ENCODE results near the gene TTC24. TPM values are rescaled to one million over a fixed set of nuclear protein-coding genes. Genes with fewer than 3 reads are reported as not detected.
A peak's percentile ranks its signal among the peaks of the same experiment; 100 is the strongest.

The TTC24 gene
- total and polyA plus RNA-seq, 7 donors, result 2.6 TPM; not detected in 6

DNA sequence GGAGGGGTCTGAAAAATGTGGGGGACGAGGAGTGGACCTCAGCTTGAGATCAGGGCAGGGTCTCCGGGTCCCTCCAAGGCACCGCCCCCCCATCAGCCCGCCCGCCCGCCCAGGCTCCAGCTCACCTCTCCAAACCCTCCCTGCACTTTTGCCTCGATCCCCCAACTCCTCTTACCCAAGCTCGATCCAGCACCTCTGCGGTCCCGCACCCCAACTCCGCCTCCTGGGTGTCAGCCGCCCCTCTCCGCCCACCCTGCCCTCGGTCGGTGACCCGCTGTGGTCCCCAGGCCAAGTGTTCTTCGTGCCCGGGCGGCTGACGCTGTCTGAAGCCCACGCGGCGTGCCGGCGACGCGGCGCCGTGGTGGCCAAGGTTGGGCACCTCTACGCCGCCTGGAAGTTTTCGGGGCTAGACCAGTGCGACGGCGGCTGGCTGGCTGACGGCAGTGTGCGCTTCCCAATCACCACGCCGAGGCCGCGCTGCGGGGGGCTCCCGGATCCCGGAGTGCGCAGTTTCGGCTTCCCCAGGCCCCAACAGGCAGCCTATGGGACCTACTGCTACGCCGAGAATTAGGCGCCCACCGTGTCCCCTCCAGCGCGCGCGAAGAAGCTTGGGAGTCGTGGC is 45.4 kb downstream of the TTC24 start:
- H3K27ac ChIP-seq, result peak overlapping the region in 3 of 4 donors; percentile 11 to 51 (median 28)
- DNase-seq, result no peak
- H3K9me3 ChIP-seq, result no peaks in the 10 kb centered on the region
- no peaks in the 10 kb centered on the region for H3K36me3 ChIP-seq
- WGBS, 2 donors, result 2 to 5% methylated on average over 55 of the region's 55 CpGs
- H3K4me3 ChIP-seq, result peak overlapping the region; percentile 5 to 44 (median 34)
- peaks cover 32 to 80% (median 49%) of the 10 kb centered on the region in 3 donors for H3K27me3 ChIP-seq
- intact Hi-C loops (cut with DNase I), result no loop called here
- H3K4me1 ChIP-seq, result peaks cover 0 to 25% (median 23%) of the 10 kb centered on the region in 4 donors
- TF ChIP-seq POLR2A (IDR thresholded peaks at IDR 0.05) (no peak), POLR2AphosphoS5 (IDR thresholded peaks at IDR 0.05) (no peak), EP300 (IDR thresholded peaks at IDR 0.05) (no peak)
- TF ChIP-seq, protein P1, sequence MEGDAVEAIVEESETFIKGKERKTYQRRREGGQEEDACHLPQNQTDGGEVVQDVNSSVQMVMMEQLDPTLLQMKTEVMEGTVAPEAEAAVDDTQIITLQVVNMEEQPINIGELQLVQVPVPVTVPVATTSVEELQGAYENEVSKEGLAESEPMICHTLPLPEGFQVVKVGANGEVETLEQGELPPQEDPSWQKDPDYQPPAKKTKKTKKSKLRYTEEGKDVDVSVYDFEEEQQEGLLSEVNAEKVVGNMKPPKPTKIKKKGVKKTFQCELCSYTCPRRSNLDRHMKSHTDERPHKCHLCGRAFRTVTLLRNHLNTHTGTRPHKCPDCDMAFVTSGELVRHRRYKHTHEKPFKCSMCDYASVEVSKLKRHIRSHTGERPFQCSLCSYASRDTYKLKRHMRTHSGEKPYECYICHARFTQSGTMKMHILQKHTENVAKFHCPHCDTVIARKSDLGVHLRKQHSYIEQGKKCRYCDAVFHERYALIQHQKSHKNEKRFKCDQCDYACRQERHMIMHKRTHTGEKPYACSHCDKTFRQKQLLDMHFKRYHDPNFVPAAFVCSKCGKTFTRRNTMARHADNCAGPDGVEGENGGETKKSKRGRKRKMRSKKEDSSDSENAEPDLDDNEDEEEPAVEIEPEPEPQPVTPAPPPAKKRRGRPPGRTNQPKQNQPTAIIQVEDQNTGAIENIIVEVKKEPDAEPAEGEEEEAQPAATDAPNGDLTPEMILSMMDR (IDR thresholded peaks at IDR 0.05), result no peak

DNA sequence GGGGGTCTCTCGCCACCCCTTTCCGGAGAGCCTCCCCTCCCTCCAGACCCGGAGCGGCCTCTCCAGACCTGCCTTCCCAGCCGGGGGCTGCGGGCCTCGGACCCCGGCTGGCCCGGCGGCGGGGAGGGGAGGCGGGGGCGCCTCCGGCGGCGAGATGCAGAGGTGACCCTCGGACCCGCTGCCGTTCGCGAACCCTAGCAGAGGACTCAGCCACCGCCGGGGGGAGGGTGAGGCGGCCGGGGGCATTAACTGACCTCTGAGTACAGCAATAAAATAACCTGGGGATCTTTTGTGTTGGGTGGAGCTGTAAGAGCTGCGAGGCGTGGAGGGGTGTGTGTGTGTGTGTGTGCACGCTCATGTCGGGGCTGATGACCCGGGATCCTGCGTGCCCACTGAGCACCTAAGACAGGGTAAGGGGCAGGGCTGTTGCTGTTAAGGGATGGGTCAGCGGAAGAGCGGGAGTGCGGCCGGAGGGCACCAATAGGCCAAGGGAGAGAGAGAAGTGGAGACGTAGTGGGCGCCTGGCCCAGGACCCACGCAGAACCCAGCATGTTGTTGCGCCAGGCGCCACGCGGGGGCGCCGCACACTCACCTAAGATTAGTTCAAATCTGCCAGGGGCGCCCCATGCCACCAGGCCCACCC is 46.0 kb downstream of the TTC24 start:
- 2 to 3% methylated on average over 45 of the region's 45 CpGs for WGBS, 2 donors
- peak overlapping the region; percentile 2 to 44 (median 34) for H3K4me3 ChIP-seq
- H3K36me3 ChIP-seq, result no peaks in the 10 kb centered on the region
- TF ChIP-seq, protein P1 (IDR thresholded peaks at IDR 0.05), result peak; percentile 75 to 84 (median 82)
- no peak for TF ChIP-seq EP300 (IDR thresholded peaks at IDR 0.05)
- DNase-seq, result peak; percentile 73
- H3K27ac ChIP-seq, result no peak overlapping the region
- no peaks in the 10 kb centered on the region for H3K9me3 ChIP-seq
- peaks cover 32 to 86% (median 49%) of the 10 kb centered on the region in 3 donors for H3K27me3 ChIP-seq
- peaks cover 0 to 25% (median 23%) of the 10 kb centered on the region in 4 donors for H3K4me1 ChIP-seq
- intact Hi-C loops (cut with DNase I), result loop anchor here (1.0 kb wide), 1 partner anchor 32 kb away; no protein-coding TSS in a partner anchor

DNA sequence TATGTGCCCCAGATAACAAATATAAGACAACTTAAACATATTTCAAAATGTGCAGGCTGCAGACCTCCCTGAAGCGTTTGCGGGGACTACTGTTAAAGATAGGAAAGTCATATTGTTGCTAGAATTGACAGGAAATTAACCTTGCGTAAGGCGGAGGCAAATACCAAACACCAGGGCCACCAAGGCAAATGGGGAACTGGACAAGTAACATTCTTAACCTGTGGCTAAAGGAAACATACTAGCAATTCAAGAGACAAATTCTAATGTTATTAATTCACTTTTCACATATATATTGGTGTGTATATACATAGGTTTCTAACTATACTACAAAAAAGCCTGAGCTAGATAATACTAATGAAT is 46.5 kb downstream of the TTC24 start:
- DNase-seq, result no peak
- peaks cover 32 to 86% (median 49%) of the 10 kb centered on the region in 3 donors for H3K27me3 ChIP-seq
- no peak overlapping the region for H3K27ac ChIP-seq
- H3K4me3 ChIP-seq, result no peak overlapping the region
- intact Hi-C loops (cut with DNase I), result loop anchor here (1.0 kb wide), 1 partner anchor 31 kb away; no protein-coding TSS in a partner anchor
- WGBS, 2 donors, result 38 to 42% methylated on average over 4 of the region's 4 CpGs
- peaks cover 0 to 25% (median 23%) of the 10 kb centered on the region in 4 donors for H3K4me1 ChIP-seq
- no peak for TF ChIP-seq POLR2AphosphoS5 (IDR thresholded peaks at IDR 0.05)
- TF ChIP-seq, protein P1 (IDR thresholded peaks at IDR 0.05), result peak in 2 of 4 experiments; percentile 2 to 17
- H3K36me3 ChIP-seq, result no peaks in the 10 kb centered on the region
- H3K9me3 ChIP-seq, result no peaks in the 10 kb centered on the region

DNA sequence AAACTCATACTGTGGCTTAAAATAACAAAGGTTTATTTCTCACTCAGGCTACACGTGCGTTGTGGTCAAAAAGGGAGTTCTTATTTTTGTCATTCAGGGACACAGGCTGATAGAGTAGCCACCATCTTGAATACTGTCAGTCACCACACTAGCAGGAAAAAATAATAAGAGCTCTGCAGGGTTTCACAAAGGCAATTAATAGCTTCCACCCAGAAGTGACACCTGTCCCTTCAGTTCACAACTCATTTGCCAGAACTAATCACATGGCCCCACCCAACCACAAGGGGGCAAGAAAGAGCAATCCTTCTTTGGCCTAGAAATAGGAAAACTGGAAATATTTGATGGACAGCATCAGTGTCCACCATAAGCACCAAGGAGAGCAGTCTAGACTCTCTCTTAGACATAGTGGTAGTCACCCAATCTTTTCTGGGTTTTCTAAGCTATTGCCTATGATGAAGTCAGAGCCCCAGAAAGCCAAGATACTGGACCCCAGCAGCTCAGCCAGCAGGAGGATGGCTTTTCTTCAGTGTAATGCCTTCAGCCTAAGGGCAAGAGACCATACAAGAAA is 47.9 kb downstream of the TTC24 start:
- Histone ChIP-seq H3K27ac (no peak overlapping the region), H3K4me1 (peaks cover 0 to 25% (median 23%) of the 10 kb centered on the region in 4 donors), H3K9me3 (no peaks in the 10 kb centered on the region), H3K36me3 (no peaks in the 10 kb centered on the region), H3K27me3 (peaks cover 32 to 90% (median 62%) of the 10 kb centered on the region in 3 donors), H3K4me3 (no peak overlapping the region)
- TF ChIP-seq, protein P1 (IDR thresholded peaks at IDR 0.05), result peak; percentile 25 to 60 (median 43)
- TF ChIP-seq POLR2AphosphoS5 (IDR thresholded peaks at IDR 0.05) (no peak), POLR2A (IDR thresholded peaks at IDR 0.05) (no peak), EP300 (IDR thresholded peaks at IDR 0.05) (no peak)
- DNase-seq, result no peak
- intact Hi-C loops (cut with DNase I), result no loop called here
- WGBS, 2 donors, result 66 to 67% methylated on average over 2 of the region's 2 CpGs
